Measurements from ENCODE around the gene CACNB4. TPM values are rescaled to one million over a fixed set of nuclear protein-coding genes. Genes with fewer than 3 reads are reported as not detected.

CACNB4 gene
- total RNA-seq, 1 experiment from 2014 or later = 2.0 TPM

- Histone ChIP-seq H3K27me3 (ENCODE audit: insufficient read depth, low read length) (no peaks in the 10 kb centered on the region), H3K79me2 (ENCODE audit: insufficient read depth, low read length) (no peaks in the 10 kb centered on the region), H3K9me2 (ENCODE audit: insufficient read depth) (no peaks in the 10 kb centered on the region), H3K27ac (ENCODE audit: low read depth, low read length) (no peak overlapping the region), H3K36me3 (ENCODE audit: control insufficient read depth in 1 of 2, insufficient read depth in 2 of 2, low read length in 2 of 2) (no peaks in the 10 kb centered on the region), H3K9me3 (ENCODE audit: control insufficient read depth in 1 of 2, insufficient read depth in 1 of 2, low read depth in 1 of 2, low read length in 2 of 2) (no peaks in the 10 kb centered on the region), H2AFZ (ENCODE audit: low read depth, low read length, poor library complexity, severe bottlenecking) (no peak overlapping the region), H3K9ac (ENCODE audit: low read length) (no peak overlapping the region), H4K20me1 (ENCODE audit: insufficient read depth) (no peaks in the 10 kb centered on the region), H3K4me2 (ENCODE audit: low read length) (no peak overlapping the region), H3K4me3 (replicated peaks in 1 of 2; ENCODE audit: low read depth in 1 of 2, low read length in 2 of 2) (no peak overlapping the region), H3K4me1 (ENCODE audit: control insufficient read depth in 1 of 2, insufficient read depth in 2 of 2, low read length in 2 of 2) (no peaks in the 10 kb centered on the region)
- TF ChIP-seq, protein P1, sequence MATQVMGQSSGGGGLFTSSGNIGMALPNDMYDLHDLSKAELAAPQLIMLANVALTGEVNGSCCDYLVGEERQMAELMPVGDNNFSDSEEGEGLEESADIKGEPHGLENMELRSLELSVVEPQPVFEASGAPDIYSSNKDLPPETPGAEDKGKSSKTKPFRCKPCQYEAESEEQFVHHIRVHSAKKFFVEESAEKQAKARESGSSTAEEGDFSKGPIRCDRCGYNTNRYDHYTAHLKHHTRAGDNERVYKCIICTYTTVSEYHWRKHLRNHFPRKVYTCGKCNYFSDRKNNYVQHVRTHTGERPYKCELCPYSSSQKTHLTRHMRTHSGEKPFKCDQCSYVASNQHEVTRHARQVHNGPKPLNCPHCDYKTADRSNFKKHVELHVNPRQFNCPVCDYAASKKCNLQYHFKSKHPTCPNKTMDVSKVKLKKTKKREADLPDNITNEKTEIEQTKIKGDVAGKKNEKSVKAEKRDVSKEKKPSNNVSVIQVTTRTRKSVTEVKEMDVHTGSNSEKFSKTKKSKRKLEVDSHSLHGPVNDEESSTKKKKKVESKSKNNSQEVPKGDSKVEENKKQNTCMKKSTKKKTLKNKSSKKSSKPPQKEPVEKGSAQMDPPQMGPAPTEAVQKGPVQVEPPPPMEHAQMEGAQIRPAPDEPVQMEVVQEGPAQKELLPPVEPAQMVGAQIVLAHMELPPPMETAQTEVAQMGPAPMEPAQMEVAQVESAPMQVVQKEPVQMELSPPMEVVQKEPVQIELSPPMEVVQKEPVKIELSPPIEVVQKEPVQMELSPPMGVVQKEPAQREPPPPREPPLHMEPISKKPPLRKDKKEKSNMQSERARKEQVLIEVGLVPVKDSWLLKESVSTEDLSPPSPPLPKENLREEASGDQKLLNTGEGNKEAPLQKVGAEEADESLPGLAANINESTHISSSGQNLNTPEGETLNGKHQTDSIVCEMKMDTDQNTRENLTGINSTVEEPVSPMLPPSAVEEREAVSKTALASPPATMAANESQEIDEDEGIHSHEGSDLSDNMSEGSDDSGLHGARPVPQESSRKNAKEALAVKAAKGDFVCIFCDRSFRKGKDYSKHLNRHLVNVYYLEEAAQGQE (IDR thresholded peaks at IDR 0.05; ENCODE audit: low read depth) = no peak
- no peak for TF ChIP-seq POLR2AphosphoS5 (IDR thresholded peaks at IDR 0.05; ENCODE audit: low read depth, low read length)
- no peak for TF ChIP-seq EGR1 (IDR thresholded peaks at IDR 0.05; ENCODE audit: low read depth)
- no peak for TF ChIP-seq ELF1 (IDR thresholded peaks at IDR 0.05; ENCODE audit: borderline replicate concordance, low read depth)
- TF ChIP-seq EZH2phosphoT487 (IDR thresholded peaks at IDR 0.05; ENCODE audit: borderline replicate concordance) = no peak
- no peak for TF ChIP-seq ZNF274 (IDR thresholded peaks at IDR 0.05; ENCODE audit: low read depth, low read length)
- TF ChIP-seq, protein P2, sequence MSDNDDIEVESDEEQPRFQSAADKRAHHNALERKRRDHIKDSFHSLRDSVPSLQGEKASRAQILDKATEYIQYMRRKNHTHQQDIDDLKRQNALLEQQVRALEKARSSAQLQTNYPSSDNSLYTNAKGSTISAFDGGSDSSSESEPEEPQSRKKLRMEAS (IDR thresholded peaks at IDR 0.05) = no peak
- TF ChIP-seq YY1 (IDR thresholded peaks at IDR 0.05; ENCODE audit: extremely low read depth, insufficient replicate concordance, low read depth, low read length) = no peak
- TF ChIP-seq SIN3A (IDR thresholded peaks at IDR 0.05; ENCODE audit: low read depth) = no peak
- no peak for TF ChIP-seq RAD21 (IDR thresholded peaks at IDR 0.05; ENCODE audit: low read depth)
- TF ChIP-seq CEBPB (IDR thresholded peaks at IDR 0.05; ENCODE audit: low read depth) = no peak
- intact Hi-C loops (cut with micrococcal nuclease) = no loop called here
- POLR2A ChIA-PET = no interaction called here
- CTCF ChIA-PET = no interaction called here
- ATAC-seq (no peak), DNase-seq (ENCODE audit: low read depth, low spot score) (no peak)
- BruUV-seq (replicated peaks) = no TSS peak
- RAD21 ChIA-PET (ENCODE audit: low non-redundant PET in 1 of 2, low total read pairs in 2 of 2, uncharacterized antibody in 2 of 2, unreplicated experiment in 2 of 2) = no interaction called here
Observed at GRCh38 chr2:151905963-151906632, 192.7 kb downstream of the CACNB4 start.

Data from HCT116 (cell line).